Adrenal gland (tissue), 12 donors: Measurements from ENCODE around the gene EVL. TPM values are rescaled to one million over a fixed set of nuclear protein-coding genes. Genes with fewer than 3 reads are reported as not detected.
A peak's percentile ranks its signal among the peaks of the same experiment; 100 is the strongest.

Source experiments
- DNase-seq, 7 donors: peaks; one replicate each; pipeline ENCODE4 v3.0.0-alpha.2; 2019 to 2020
- H3K27ac ChIP-seq, 5 donors: fragments of 200-600 bp; sonication (generic) in 4 of 5; 1 replicate in 3 of 5; 2 replicates in 2 of 5; pipeline versions ENCODE4 v1.5.1 to v1.8.0; 2016 to 2020; ENCODE audit warnings: mild to moderate bottlenecking in 1 of 5
- H3K27me3 ChIP-seq: fragments of 200-600 bp; 2 replicates; pipeline ENCODE4 v1.8.0; 2021
- H3K36me3 ChIP-seq, 2 donors: fragments of 200-600 bp; replicated peaks in 1 of 2; 1 replicate in 1 of 2; 2 replicates in 1 of 2; pipeline versions ENCODE4 v1.5.1 to v1.8.0; 2018 to 2022
- H3K4me1 ChIP-seq, 2 donors: fragments of 200-600 bp; replicated peaks in 1 of 2; 1 replicate in 1 of 2; 2 replicates in 1 of 2; pipeline versions ENCODE4 v1.5.1 to v1.8.0; 2018 to 2021
- H3K4me3 ChIP-seq, 4 donors: fragments of 200-600 bp; sonication (generic) in 3 of 4; one replicate each; pipeline ENCODE4 v1.5.1; 2016 to 2018
- H3K9me3 ChIP-seq, 3 donors: fragments of 200-600 bp; sonication (generic) in 1 of 3; replicated peaks in 1 of 3; 1 replicate in 2 of 3; 2 replicates in 1 of 3; pipeline versions ENCODE4 v1.5.1 to v1.8.0; 2016 to 2021
- CTCF ChIP-seq, 6 experiments: fragments of 450-650 bp in 4 of 6; fragments of 200-600 bp in 2 of 6; sonication (generic) in 1 of 6; IDR thresholded peaks; 1 replicate in 5 of 6; 2 replicates in 1 of 6; pipeline versions ENCODE4 v1.5.1 to v1.8.0; 2016 to 2021; ENCODE audit warnings: antibody characterized with exemption in 6 of 6, mild to moderate bottlenecking in 2 of 6, moderate library complexity in 1 of 6
- POLR2A ChIP-seq, 2 donors: fragments of 450-650 bp; IDR thresholded peaks; one replicate each; pipeline ENCODE4 v1.6.1; 2017; ENCODE audit warnings: antibody characterized with exemption in 2 of 2, mild to moderate bottlenecking in 2 of 2, moderate library complexity in 1 of 2
- WGBS, 4 donors: extraction: QIAGEN DNeasy Blood & Tissue Kit in 2 of 4; methylation state at CpG; one replicate each; pipeline versions ENCODE4 v1.1.5 to v1.1.7; 2013 to 2017; 5-methylcytosine and 5-hydroxymethylcytosine counted together
- intact Hi-C, 2 donors: fragments of 100-400 bp; cut with DNase I; formaldehyde crosslinking; loops; one replicate each; pipeline versions ENCODE4 v1.14.1 to v1.15.0; 2022 to 2023
- polyA plus RNA-seq, 3 donors: library from polyadenylated mRNA; stranded (reverse); fragments of 200-250 nt in 2 of 3; fragments of 350-450 nt in 1 of 3; fragmentation: Illumina TruSeq in 1 of 3; extraction: RNeasy Lipid Tissue Mini Kit (QIAGEN cat#74804) in 1 of 3; gene quantifications; one replicate each; pipeline ENCODE4 v1.2.3, GENCODE V29; 2013 to 2014
- total RNA-seq, 9 donors: library from RNA; depleted of rRNA in 4 of 9; stranded (reverse); fragments of >200 nt in 4 of 9; fragments of 120-200 nt in 1 of 9; fragmentation: NEBNext Ultra II Directional in 1 of 9; extraction: Animal tissue kit (Norgen Biotek cat#: 25700) in 1 of 9; gene quantifications; one replicate each; pipeline versions ENCODE4 v1.1.0 to v1.2.4, GENCODE V29; 2013 to 2023
- donor health status: healthy with polysubstance abuse.
- donor health status: Bipolar disorder and iron deficiency.
- donor health status: DM: yes; HTN: yes; CAD: no.
- donor health status: DM: no; HTN: no; CAD: no.
- donor health status: DM: no; HTN: no; CAD: no.
- donor health status: DM: yes; HTN: yes; CAD: no.

EVL gene
- total and polyA plus RNA-seq, 12 donors: 23.7 to 209 (median 46.8) TPM

DNA sequence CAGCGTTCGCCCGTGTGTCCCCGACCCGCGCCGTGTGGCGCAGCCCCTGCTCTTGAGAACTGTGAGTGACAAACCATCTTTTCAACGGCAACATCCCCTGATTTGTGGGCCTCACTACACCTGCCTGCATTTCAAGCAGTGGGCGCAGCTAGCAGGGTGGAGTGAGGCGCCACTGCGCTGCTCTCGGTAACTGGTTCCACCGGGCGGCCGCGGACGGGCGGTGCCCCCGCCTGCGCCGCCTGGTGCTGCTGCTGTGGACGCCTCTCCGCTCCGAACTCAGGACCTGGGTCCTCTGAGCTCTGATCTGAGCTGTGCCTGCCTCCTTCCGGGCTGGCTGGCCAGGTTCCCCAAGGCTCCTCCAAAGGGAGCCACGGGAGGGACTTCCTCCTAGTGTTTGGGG is 100.2 kb downstream of the EVL start:
- Histone ChIP-seq H3K9me3 (no peaks in the 10 kb centered on the region), H3K27ac (no peak overlapping the region), H3K27me3 (peaks cover 8% of the 10 kb centered on the region), H3K36me3 (no peaks in the 10 kb centered on the region), H3K4me3 (no peak overlapping the region), H3K4me1 (peaks cover 3 to 7% of the 10 kb centered on the region in 2 donors)
- intact Hi-C loops: no loop called here
- no peak for TF ChIP-seq POLR2A (IDR thresholded peaks at IDR 0.05)
- TF ChIP-seq CTCF (IDR thresholded peaks at IDR 0.05): no peak
- 43 to 79% (median 57%) methylated on average over 7 to 27 of the region's 27 CpGs for whole genome bisulfite sequencing, 4 donors
- no peak for DNase-seq

DNA sequence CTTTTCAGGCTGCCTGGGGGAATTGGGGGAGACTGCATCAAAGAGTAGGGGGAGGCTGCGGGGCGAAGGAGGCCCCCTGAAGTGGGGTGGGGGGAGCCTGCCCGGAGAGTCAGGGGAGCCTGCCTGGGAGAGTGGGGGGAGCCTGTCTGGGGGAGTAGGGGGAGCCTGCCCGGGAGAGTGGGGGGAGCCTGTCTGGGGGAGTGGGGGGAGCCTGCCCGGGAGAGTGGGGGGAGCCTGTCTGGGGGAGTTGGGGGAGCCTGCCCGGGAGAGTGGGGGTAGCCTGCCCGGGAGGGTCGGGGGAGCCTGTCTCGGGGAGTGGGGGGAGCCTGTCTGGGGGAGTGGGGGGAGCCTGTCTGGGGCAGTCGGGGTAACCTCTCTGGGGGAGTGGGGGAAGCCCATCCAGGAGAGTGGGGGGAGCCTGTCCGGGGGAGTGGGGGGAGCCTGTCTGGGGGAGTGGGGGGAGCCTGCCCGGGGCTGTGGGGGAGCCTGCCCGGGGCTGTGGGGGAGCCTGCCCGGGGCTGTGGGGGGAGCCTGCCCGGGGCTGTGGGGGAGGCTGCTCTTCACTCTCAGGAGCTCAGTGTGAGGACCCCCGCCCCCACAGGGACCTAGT is 100.7 kb downstream of the EVL start:
- peaks cover 2% of the 10 kb centered on the region for H3K27me3 ChIP-seq
- WGBS, 4 donors: 26 to 100% (median 30%) methylated on average over 1 to 16 of the region's 16 CpGs; no CpG with 5 or more reads in 1 of the 4 donors
- TF ChIP-seq POLR2A (IDR thresholded peaks at IDR 0.05) (no peak), CTCF (IDR thresholded peaks at IDR 0.05) (no peak)
- peak overlapping the region in 1 of 4 donors; percentile 45 for H3K4me3 ChIP-seq
- no peaks in the 10 kb centered on the region for H3K9me3 ChIP-seq
- DNase-seq: no peak
- H3K4me1 ChIP-seq: peaks cover 3 to 7% of the 10 kb centered on the region in 2 donors
- no peaks in the 10 kb centered on the region for H3K36me3 ChIP-seq
- intact Hi-C loops: no loop called here
- no peak overlapping the region for H3K27ac ChIP-seq

DNA sequence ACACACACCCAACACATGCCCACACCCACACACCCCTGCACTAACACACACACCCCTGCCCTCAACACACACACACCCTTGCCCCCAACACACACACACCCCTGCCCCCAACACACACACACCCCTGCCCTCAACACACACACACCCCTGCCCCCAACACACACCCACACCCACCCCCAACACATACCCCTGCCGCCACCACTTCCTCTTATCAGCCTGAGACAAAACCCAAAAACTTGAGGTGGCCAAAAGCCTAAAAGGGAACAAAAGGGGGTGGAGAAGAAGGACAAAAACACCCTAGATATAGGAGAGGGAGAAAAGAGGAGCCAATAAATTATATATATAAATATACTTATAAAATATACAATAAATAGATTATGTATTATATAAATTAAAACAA is 103.3 kb downstream of the EVL start:
- WGBS, 4 donors: 66 to 100% (median 85%) methylated on average over 1 of the region's 1 CpG
- intact Hi-C loops: no loop called here
- no peaks in the 10 kb centered on the region for H3K27me3 ChIP-seq
- H3K9me3 ChIP-seq: no peaks in the 10 kb centered on the region
- no peak overlapping the region for H3K4me3 ChIP-seq
- no peak overlapping the region for H3K27ac ChIP-seq
- no peaks in the 10 kb centered on the region for H3K36me3 ChIP-seq
- DNase-seq: no peak
- H3K4me1 ChIP-seq: peaks cover 3 to 7% of the 10 kb centered on the region in 2 donors
- no peak for TF ChIP-seq POLR2A (IDR thresholded peaks at IDR 0.05)

DNA sequence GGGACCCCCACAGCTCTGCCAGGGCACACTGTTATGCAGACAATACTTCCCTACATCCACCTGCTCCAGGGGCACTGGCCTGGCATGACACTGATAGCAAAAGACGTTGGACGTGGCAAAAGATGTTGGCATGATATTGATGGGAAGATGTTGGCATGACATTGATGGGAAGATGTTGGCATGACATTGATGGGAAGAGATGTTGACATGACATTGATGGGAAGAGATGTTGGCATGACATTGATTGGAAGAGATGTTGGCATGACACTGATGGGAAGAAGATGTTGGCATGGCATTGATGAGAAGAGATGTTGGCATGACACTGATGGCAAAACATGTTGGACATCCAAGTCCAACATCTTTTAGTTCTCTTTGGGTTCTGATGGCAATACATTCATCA is 105.7 kb downstream of the EVL start:
- 93 to 98% (median 95%) methylated on average over 2 of the region's 2 CpGs for WGBS, 4 donors

More for the DNA sequence above, 105.7 kb downstream of the EVL start:
- Histone ChIP-seq H3K9me3 (no peaks in the 10 kb centered on the region), H3K27me3 (no peaks in the 10 kb centered on the region), H3K4me1 (peaks cover 3 to 7% of the 10 kb centered on the region in 2 donors), H3K36me3 (no peaks in the 10 kb centered on the region), H3K27ac (no peak overlapping the region), H3K4me3 (no peak overlapping the region)
- intact Hi-C loops: no loop called here
- no peak for TF ChIP-seq CTCF (IDR thresholded peaks at IDR 0.05)
- TF ChIP-seq POLR2A (IDR thresholded peaks at IDR 0.05): no peak
- no peak for DNase-seq
